SK-N-SH (cell line): Measurements from ENCODE around the gene KRT9. TPM values are rescaled to one million over a fixed set of nuclear protein-coding genes. Genes with fewer than 3 reads are reported as not detected.

Experiments
- CTCF ChIA-PET: fragments of 300-600, 350-600 bp; formaldehyde crosslinking; extraction: SDS; loops from one replicate; lab custom pipeline; 2021; lab: Yijun Ruan, JAX
- POLR2A ChIA-PET: fragments of 350-600 bp; sonication (Branson Sonifier 250); formaldehyde crosslinking; extraction: SDS; loops from one replicate; lab custom pipeline; 2020; ENCODE audit warnings: antibody characterized with exemption, inconsistent platforms; lab: Yijun Ruan, JAX
- DNase-seq: peaks from one replicate; pipeline ENCODE4 v3.0.0; 2012
- H2AFZ ChIP-seq: fragments of 200-600 bp; sonication (generic); 2 replicates; pipeline ENCODE4 v1.8.1; 2016; ENCODE audit warnings: antibody characterized with exemption, mild to moderate bottlenecking, low read depth
- H3F3A ChIP-seq: fragments of 200-600 bp; sonication (generic); replicated peaks from 2 replicates; pipeline ENCODE3; 2016; ENCODE audit warnings: antibody characterized with exemption, mild to moderate bottlenecking; ENCODE audit not compliant: insufficient read depth
- H3K27ac ChIP-seq, 2 experiments: fragments of 200-500 bp in 1 of 2; fragments of 200-600 bp in 1 of 2; sonication (Bioruptor generic) in 1 of 2; sonication (generic), shearing (Covaris generic) in 1 of 2; 2 replicates each; pipeline versions ENCODE4 v1.5.1 to v1.6.1; 2014 to 2016; ENCODE audit warnings: low read depth in 2 of 2, inconsistent platforms in 1 of 2, low read length in 1 of 2, mild to moderate bottlenecking in 1 of 2, mixed read lengths in 1 of 2
- H3K27me3 ChIP-seq: fragments of 200-600 bp; sonication (generic), shearing (Covaris generic); 2 replicates; pipeline ENCODE4 v1.6.1; 2016; ENCODE audit warnings: mixed run types; ENCODE audit not compliant: insufficient read depth
- H3K36me3 ChIP-seq, 2 experiments: fragments of 200-500 bp in 1 of 2; fragments of 200-600 bp in 1 of 2; sonication (Bioruptor generic) in 1 of 2; sonication (generic) in 1 of 2; replicated peaks in 1 of 2; 2 replicates each; pipeline versions ENCODE3 to v1.5.1; 2014 to 2016; ENCODE audit warnings: low read length in 1 of 2, mild to moderate bottlenecking in 1 of 2; ENCODE audit not compliant: insufficient read depth in 2 of 2, control insufficient read depth in 1 of 2
- H3K4me1 ChIP-seq, 2 experiments: fragments of 200-500 bp in 1 of 2; fragments of 200-600 bp in 1 of 2; sonication (Bioruptor generic) in 1 of 2; sonication (generic), shearing (Covaris generic) in 1 of 2; 2 replicates each; pipeline versions ENCODE4 v1.5.1 to v1.6.1; 2014 to 2016; ENCODE audit warnings: low read depth in 1 of 2, low read length in 1 of 2, mixed run types in 1 of 2; ENCODE audit not compliant: insufficient read depth in 2 of 2, control insufficient read depth in 1 of 2
- H3K4me2 ChIP-seq: fragments of 200-600 bp; sonication (generic), shearing (Covaris generic); 2 replicates; pipeline ENCODE4 v1.6.1; 2017; ENCODE audit warnings: mixed run types
- H3K4me3 ChIP-seq, 2 experiments: fragments of 200-500 bp in 1 of 2; fragments of 200-600 bp in 1 of 2; sonication (Bioruptor generic) in 1 of 2; sonication (generic), shearing (Covaris generic) in 1 of 2; 2 replicates each; pipeline versions ENCODE4 v1.5.1 to v1.8.1; 2014 to 2016; ENCODE audit warnings: low read depth in 2 of 2, inconsistent platforms in 1 of 2, low read length in 1 of 2, mild to moderate bottlenecking in 1 of 2, mixed read lengths in 1 of 2, moderate library complexity in 1 of 2
- H3K79me2 ChIP-seq: fragments of 200-600 bp; sonication (generic); 2 replicates; pipeline ENCODE4 v1.8.1; 2017; ENCODE audit warnings: mild to moderate bottlenecking; ENCODE audit not compliant: insufficient read depth
- H3K9ac ChIP-seq: fragments of 200-600 bp; sonication (generic); 2 replicates; pipeline ENCODE4 v1.6.1; 2017; ENCODE audit warnings: mixed run types
- H3K9me2 ChIP-seq: fragments of 200-600 bp; sonication (generic); 2 replicates; pipeline ENCODE4 v1.6.1; 2017; ENCODE audit warnings: mixed run types
- H3K9me3 ChIP-seq: fragments of 200-600 bp; sonication (generic); 2 replicates; pipeline ENCODE4 v1.6.1; 2017; ENCODE audit warnings: mixed run types, mild to moderate bottlenecking, moderate library complexity
- H4K20me1 ChIP-seq: fragments of 200-600 bp; sonication (generic); 2 replicates; pipeline ENCODE4 v1.6.1; 2017; ENCODE audit warnings: mild to moderate bottlenecking, mixed run types; ENCODE audit not compliant: insufficient read depth
- CHD2 ChIP-seq: fragments of 150-350 bp; IDR thresholded peaks from 2 replicates; pipeline ENCODE4 v1.6.1; 2018; ENCODE audit warnings: low read length; ENCODE audit not compliant: partially characterized antibody
- ELF1 ChIP-seq: IDR thresholded peaks from 2 replicates; pipeline ENCODE4 v1.4.0; 2012
- FOSL2 ChIP-seq: IDR thresholded peaks from 2 replicates; pipeline ENCODE4 v1.4.0; 2012; ENCODE audit warnings: low read depth, mild to moderate bottlenecking, moderate library complexity, borderline replicate concordance
- FOXJ3 ChIP-seq: sonication (generic); formaldehyde crosslinking; IDR thresholded peaks from 2 replicates; pipeline ENCODE4 v1.5.1; 2020; ENCODE audit warnings: mild to moderate bottlenecking, missing genetic modification reagents
- FOXM1 ChIP-seq: IDR thresholded peaks from 2 replicates; pipeline ENCODE4 v1.4.0; 2012; ENCODE audit warnings: low read depth, mild to moderate bottlenecking
- GABPA ChIP-seq: IDR thresholded peaks from 2 replicates; pipeline ENCODE4 v1.4.0; 2012; ENCODE audit warnings: low read depth, mild to moderate bottlenecking
- GATA2 ChIP-seq: sonication (generic); formaldehyde crosslinking; IDR thresholded peaks from 2 replicates; pipeline ENCODE4 v1.5.0; 2020; ENCODE audit warnings: mild to moderate bottlenecking, missing genetic modification reagents
- MEF2A ChIP-seq: IDR thresholded peaks from 2 replicates; pipeline ENCODE4 v1.4.0; 2012; ENCODE audit warnings: low read depth, borderline replicate concordance
- NRF1 ChIP-seq: IDR thresholded peaks from 2 replicates; pipeline ENCODE4 v1.6.1; 2012; ENCODE audit warnings: low read depth, mild to moderate bottlenecking, low read length
- RAD21 ChIP-seq: IDR thresholded peaks from 2 replicates; pipeline ENCODE4 v1.6.1; 2012; ENCODE audit warnings: mild to moderate bottlenecking, low read length
- SIN3A ChIP-seq: IDR thresholded peaks from 2 replicates; pipeline ENCODE4 v1.6.1; 2012; ENCODE audit warnings: low read depth, mild to moderate bottlenecking, low read length, moderate library complexity, borderline replicate concordance
- TAF1 ChIP-seq: IDR thresholded peaks from 2 replicates; pipeline ENCODE4 v1.6.1; 2012; ENCODE audit warnings: low read depth, mild to moderate bottlenecking, low read length, moderate library complexity, borderline replicate concordance
- TEAD4 ChIP-seq: IDR thresholded peaks from 2 replicates; pipeline ENCODE4 v1.4.0; 2012; ENCODE audit warnings: mild to moderate bottlenecking, borderline replicate concordance; ENCODE audit not compliant: insufficient read depth
- YY1 ChIP-seq: IDR thresholded peaks from 2 replicates; pipeline ENCODE4 v1.4.0; 2012; ENCODE audit warnings: low read depth, mild to moderate bottlenecking
- WGBS: methylation state at CpG from one replicate; pipeline ENCODE4 v1.1.6; 2017; ENCODE audit warnings: low lambda C conversion rate; 5-methylcytosine and 5-hydroxymethylcytosine counted together
- polyA plus RNA-seq, 3 experiments: library from polyadenylated mRNA; depleted of rRNA; stranded (reverse); fragments of >200 nt; gene quantifications; 2 replicates each; pipeline ENCODE4 v1.2.3, GENCODE V29; 2012
- TF ChIP-seq, protein P1 (sequence below): IDR thresholded peaks from 2 replicates; pipeline ENCODE4 v1.4.0; 2012; ENCODE audit warnings: low read depth
- TF ChIP-seq, protein P2 (sequence below): fragments of 150-350 bp; IDR thresholded peaks from 2 replicates; pipeline ENCODE4 v1.6.1; 2016; ENCODE audit warnings: mild to moderate bottlenecking, low read depth, low read length
- TF ChIP-seq, protein P3 (sequence below): IDR thresholded peaks from 2 replicates; pipeline ENCODE4 v1.4.0; 2012; ENCODE audit warnings: low read depth, borderline replicate concordance

KRT9 gene
- polyA plus RNA-seq, 1 of the 3 experiments (the other 2 are of a cell fraction), result not detected

DNA sequence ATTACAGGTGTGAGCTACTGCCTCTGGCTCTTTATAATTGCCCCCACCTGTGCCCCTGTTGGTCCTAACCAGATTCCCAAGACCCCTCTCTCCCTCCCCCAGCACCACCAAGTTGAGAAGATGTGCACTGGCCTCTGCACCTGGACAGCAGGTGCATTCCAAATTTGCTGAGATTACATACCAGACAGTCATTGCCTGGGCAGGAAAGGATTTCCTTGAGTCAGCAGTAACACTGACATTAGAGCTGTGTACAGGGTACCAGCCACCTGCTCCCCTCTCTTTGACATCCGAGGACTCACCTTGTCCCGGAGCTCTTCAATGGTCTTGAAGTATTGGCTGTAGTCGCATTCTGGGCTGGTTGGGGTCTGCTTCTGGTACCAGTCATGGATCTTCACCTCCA lies 53.8 kb downstream of the KRT9 start:
- no peaks in the 10 kb centered on the region for H3K9me3 ChIP-seq
- H3F3A ChIP-seq, result peaks cover 2% of the 10 kb centered on the region
- no peak overlapping the region for H3K4me2 ChIP-seq
- H2AFZ ChIP-seq, result no peak overlapping the region
- peaks cover 27 to 41% of the 10 kb centered on the region in 2 experiments for H3K4me1 ChIP-seq
- no peak overlapping the region for H3K9ac ChIP-seq
- no peak overlapping the region for H3K27ac ChIP-seq
- no peaks in the 10 kb centered on the region for H3K79me2 ChIP-seq
- H3K36me3 ChIP-seq, result no peaks in the 10 kb centered on the region
- no peak for DNase-seq
- H4K20me1 ChIP-seq, result no peaks in the 10 kb centered on the region
- 92% methylated on average over 3 of the region's 3 CpGs for WGBS
- no peak overlapping the region for H3K4me3 ChIP-seq
- TF ChIP-seq FOXJ3 (CRISPR knock-in tag) (no peak), CHD2 (no peak), YY1 (no peak), GABPA (no peak), GATA2 (CRISPR knock-in tag) (no peak)
- TF ChIP-seq, all 33 proteins: peak for 0
- POLR2A ChIA-PET, result interaction anchor here (1.3 kb wide), 1 partner anchor 30 kb away, joined by 5 read pairs; no protein-coding TSS in a partner anchor
- Histone ChIP-seq H3K9me2 (no peaks in the 10 kb centered on the region), H3K27me3 (no peaks in the 10 kb centered on the region)
- CTCF ChIA-PET, result interaction anchor here (1.2 to 6.1 kb wide), 4 partner anchors 21 to 145 kb away, joined by 4 to 124 read pairs (median 7); no protein-coding TSS in a partner anchor

DNA sequence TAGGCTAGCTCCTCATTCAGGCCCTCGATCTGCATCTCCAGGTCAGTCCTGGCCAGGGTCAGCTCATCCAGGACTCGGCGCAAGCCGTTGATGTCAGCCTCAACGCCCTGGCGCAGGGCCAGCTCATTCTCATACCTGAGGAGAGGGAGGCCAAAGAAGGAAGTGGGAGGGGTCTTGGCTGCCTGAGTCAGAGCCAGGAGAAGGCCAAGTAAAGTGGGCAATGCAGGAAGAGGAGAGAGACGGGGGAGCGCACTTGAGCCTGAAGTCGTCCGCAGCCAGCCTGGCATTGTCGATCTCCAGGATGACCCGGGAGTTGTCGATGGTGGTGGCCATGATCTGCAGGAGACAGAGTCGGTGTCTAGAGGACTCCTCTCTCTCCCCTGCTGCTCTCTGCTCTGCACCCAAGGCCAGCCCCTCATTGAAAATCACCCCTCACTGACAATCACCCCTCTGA lies 55.0 kb downstream of the KRT9 start:
- H4K20me1 ChIP-seq, result no peaks in the 10 kb centered on the region
- H3K9me2 ChIP-seq, result no peaks in the 10 kb centered on the region
- POLR2A ChIA-PET, result no interaction called here
- H3K36me3 ChIP-seq, result no peaks in the 10 kb centered on the region
- H3K27me3 ChIP-seq, result no peaks in the 10 kb centered on the region
- WGBS, result 96% methylated on average over 10 of the region's 14 CpGs
- CTCF ChIA-PET, result interaction anchor here (1.2 to 6.1 kb wide), 3 partner anchors 14 to 32 kb away, joined by 3 to 124 read pairs (median 16); no protein-coding TSS in a partner anchor
- no peak overlapping the region for H3K9ac ChIP-seq
- no peak overlapping the region for H3K4me2 ChIP-seq
- TF ChIP-seq TEAD4 (no peak), FOSL2 (no peak), SIN3A (no peak), ELF1 (no peak), FOXM1 (no peak), MEF2A (no peak), RAD21 (no peak), TAF1 (no peak), NRF1 (no peak)
- TF ChIP-seq, protein P1, sequence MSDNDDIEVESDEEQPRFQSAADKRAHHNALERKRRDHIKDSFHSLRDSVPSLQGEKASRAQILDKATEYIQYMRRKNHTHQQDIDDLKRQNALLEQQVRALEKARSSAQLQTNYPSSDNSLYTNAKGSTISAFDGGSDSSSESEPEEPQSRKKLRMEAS, result no peak
- TF ChIP-seq, protein P2, sequence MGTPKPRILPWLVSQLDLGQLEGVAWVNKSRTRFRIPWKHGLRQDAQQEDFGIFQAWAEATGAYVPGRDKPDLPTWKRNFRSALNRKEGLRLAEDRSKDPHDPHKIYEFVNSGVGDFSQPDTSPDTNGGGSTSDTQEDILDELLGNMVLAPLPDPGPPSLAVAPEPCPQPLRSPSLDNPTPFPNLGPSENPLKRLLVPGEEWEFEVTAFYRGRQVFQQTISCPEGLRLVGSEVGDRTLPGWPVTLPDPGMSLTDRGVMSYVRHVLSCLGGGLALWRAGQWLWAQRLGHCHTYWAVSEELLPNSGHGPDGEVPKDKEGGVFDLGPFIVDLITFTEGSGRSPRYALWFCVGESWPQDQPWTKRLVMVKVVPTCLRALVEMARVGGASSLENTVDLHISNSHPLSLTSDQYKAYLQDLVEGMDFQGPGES, result no peak
- TF ChIP-seq, protein P3, sequence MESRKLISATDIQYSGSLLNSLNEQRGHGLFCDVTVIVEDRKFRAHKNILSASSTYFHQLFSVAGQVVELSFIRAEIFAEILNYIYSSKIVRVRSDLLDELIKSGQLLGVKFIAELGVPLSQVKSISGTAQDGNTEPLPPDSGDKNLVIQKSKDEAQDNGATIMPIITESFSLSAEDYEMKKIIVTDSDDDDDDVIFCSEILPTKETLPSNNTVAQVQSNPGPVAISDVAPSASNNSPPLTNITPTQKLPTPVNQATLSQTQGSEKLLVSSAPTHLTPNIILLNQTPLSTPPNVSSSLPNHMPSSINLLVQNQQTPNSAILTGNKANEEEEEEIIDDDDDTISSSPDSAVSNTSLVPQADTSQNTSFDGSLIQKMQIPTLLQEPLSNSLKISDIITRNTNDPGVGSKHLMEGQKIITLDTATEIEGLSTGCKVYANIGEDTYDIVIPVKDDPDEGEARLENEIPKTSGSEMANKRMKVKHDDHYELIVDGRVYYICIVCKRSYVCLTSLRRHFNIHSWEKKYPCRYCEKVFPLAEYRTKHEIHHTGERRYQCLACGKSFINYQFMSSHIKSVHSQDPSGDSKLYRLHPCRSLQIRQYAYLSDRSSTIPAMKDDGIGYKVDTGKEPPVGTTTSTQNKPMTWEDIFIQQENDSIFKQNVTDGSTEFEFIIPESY, result no peak
- DNase-seq, result no peak
- no peak overlapping the region for H3K4me3 ChIP-seq
- H2AFZ ChIP-seq, result no peak overlapping the region
- H3F3A ChIP-seq, result peaks cover 2% of the 10 kb centered on the region
- no peaks in the 10 kb centered on the region for H3K79me2 ChIP-seq
- no peaks in the 10 kb centered on the region for H3K9me3 ChIP-seq
- peaks cover 16 to 32% of the 10 kb centered on the region in 2 experiments for H3K4me1 ChIP-seq
- H3K27ac ChIP-seq, result no peak overlapping the region
